Measurements from ENCODE around the gene XXYLT1. TPM values are rescaled to one million over a fixed set of nuclear protein-coding genes. Genes with fewer than 3 reads are reported as not detected.

XXYLT1 gene
- total RNA-seq, 1 experiment from 2014 or later, result 35.7 TPM

DNA sequence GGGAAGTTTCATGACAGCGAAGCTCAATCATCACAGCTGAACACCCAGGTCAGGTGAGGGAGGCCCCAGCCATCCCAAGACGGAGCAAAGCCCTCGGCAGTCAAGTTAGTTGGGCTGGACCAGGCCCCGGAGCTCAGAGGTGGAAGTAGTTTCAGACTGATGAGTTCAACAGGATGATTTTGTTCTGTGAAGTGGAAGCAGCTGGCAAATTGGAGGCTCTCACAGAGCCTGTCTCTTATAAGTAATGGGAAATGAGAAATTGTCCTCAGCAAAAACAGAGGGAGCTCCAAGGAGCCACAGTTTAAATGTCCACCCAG lies 245.1 kb downstream of the XXYLT1 start:
- DNase-seq (ENCODE audit: low spot score), result no peak

GRCh38 chr3:195025056-195025883 lies 245.7 kb downstream of the XXYLT1 start:
- DNase-seq (ENCODE audit: low spot score), result no peak

DNA sequence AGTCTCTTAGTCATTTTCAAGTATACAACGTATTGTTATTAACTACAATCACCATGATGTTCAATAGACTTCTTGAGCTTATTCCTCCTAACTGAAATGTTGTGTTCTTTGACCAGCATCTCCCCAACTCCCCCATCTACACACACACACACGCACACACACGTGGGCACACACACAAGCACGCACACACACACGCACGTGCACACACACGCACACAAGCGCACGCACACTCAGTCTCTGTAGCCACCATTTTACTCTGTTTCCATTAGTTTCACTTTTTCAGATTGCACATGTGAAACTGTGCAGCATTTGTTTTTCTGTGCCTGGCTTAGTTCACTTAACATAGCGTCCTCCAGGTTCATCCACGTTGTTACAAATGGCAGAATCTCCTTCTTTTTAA lies 247.0 kb downstream of the XXYLT1 start:
- DNase-seq (ENCODE audit: low spot score), result no peak

DNA sequence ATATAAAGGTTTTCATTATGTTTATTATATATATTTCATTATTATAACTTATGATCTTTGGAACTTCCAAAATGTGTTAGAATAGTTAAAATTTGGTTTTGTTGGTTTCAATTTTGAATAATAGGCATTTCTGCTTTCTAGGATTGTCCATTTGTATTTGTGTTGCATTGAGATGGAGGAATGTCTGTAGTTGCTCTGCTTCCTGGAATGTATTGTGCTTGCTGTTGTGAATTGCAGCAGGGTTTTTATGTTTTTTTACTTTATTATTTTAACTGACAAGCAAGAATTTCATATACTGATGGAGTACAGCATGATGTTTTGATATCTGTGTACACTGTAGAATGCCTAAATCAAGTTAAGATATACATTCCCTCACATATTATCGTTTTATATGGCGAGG lies 247.4 kb downstream of the XXYLT1 start:
- no peak for DNase-seq (ENCODE audit: low spot score)

- DNase-seq (ENCODE audit: low spot score), result no peak
These were observed 249.3 kb downstream of the XXYLT1 start for GRCh38 chr3:195021692-195022091.

DNA sequence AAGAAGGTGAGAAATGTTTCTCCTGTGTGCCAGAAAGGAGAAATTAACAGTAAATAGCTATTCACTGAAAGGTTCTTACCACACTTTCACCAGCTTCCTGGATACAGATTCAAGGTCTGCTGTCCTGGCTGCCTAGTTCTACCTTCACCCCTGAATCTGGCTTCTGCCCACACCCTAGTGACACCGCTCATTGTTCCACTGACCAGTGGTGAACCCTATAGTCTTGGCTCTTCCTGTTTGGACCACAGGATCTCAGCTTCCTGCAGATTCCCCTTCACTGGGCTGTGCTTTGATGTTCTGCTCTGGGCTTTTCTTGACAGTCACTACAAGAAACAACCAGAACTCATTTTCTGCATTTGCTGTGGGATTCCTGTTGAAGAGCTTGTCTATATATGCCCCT lies 250.0 kb downstream of the XXYLT1 start:
- DNase-seq (ENCODE audit: low spot score), result no peak

DNA sequence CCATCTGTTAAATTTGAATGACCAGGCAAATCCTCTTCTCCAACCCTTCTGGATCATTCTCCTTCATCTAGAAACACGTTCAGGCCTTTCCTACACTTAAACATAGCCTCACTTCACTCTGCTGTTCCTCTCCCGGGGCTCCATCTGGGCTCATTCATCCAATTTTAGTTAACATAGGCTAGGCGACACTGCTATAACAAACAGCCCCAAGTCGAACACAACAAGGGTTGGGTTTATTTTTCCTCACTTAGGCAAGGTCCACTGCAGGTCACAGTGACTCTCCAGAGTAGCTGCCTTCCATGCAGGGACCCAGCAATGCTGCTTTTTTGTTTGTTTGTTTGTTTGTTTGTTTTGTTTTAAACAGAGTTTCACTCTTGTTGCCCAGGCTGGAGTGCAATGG lies 250.8 kb downstream of the XXYLT1 start:
- no peak for DNase-seq (ENCODE audit: low spot score)

DNA sequence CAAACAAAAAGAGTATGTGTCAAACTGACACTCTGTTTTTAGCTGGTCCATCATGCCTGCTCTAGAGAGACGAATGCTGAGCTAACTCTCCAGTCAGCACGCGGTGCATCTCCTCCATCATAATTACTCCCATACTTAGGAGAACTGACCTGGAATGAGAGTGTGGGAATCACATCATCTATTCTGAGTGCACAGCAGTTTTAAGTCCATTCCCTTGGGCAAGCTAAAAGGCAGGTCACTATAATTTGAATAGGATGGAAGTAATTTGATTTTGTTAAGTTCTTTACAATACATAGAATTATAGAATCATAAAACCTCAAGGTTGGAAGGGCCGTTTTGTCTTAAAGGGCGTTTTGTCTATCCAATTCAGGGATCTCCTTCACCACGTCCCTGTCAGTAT lies 251.6 kb downstream of the XXYLT1 start:
- no peak for DNase-seq (ENCODE audit: low spot score)

Other genes with a start within 250 kb of the XXYLT1 start
- gene ACAP2, start 171.9 kb upstream of the XXYLT1 start, total RNA-seq (2014; rRNA removed; shearing (Covaris generic)), result 26.1 and 32.4 TPM in 2 replicates

Measured in H4 (cell line).